Frontal cortex (tissue), 4 donors: ENCODE results near the gene FNIP2. TPM values are rescaled to one million over a fixed set of nuclear protein-coding genes. Genes with fewer than 3 reads are reported as not detected.

Experiments
- DNase-seq, 2 donors: peaks; one replicate each; pipeline ENCODE4 v3.0.0; 2012; ENCODE audit warnings: low spot score in 2 of 2
- FAIRE-seq: peaks from 2 replicates; lab custom pipeline; 2012; peaks lifted over from hg19 to GRCh38; lab: Jason Lieb, UNC
- total RNA-seq: library from RNA; depleted of rRNA; stranded (reverse); fragments of >200 nt; gene quantifications from one replicate; pipeline ENCODE4 v1.2.3, GENCODE V29; 2014
- donor health status: control.
- donor health status: control.
- donor health status: control.

Gene FNIP2
- total RNA-seq, 1 donor from 2014 or later: 63.2 TPM

GRCh38 chr4:158810487-158811215, 41.8 kb downstream of the FNIP2 start:
- FAIRE-seq: no peak
- peak in 1 of 2 donors; percentile 35 for DNase-seq

GRCh38 chr4:158811216-158811540, 42.4 kb downstream of the FNIP2 start:
- FAIRE-seq (no peak), DNase-seq (no peak)

DNA sequence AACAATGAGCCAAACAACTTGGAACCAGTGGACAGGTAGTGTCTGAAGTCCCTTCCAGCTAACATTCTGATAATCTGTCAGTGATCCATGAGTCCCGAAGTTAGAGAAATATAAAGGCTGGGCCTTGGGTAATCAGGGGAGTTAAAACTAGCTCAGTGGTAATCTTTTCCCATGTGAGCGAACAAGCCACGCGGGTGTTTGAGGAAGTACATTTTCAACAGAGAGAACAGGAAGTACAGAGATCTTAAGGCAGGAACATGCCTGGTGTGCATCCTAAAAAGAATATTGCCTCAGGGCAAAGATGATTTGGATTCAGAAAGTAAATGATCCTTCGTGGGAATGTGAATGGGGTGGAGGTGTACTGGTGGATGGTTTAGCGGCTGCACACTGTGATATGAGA, 42.9 kb downstream of the FNIP2 start:
- DNase-seq (no peak), FAIRE-seq (no peak)

- DNase-seq (no peak), FAIRE-seq (no peak)
Observed at GRCh38 chr4:158812133-158812532, 43.3 kb downstream of the FNIP2 start.

DNA sequence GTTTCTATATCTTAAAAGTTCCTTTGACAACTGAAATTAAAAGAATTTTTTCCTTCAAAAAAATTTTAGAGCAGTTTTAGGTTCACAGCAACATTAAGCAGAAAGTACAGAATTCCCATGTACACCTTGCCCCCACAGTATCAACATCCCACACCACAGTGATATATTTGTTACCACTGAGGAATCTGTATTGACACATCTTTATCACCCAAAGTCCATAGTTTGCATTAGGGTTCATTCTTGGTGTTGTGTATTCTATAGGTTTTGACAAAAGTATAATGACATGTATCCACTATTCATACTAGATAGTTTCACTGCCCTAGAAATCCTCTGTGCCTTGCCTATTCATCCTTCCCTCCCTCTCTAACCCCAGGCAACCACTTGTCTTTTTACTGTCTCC, 43.7 kb downstream of the FNIP2 start:
- DNase-seq (no peak), FAIRE-seq (no peak)

GRCh38 chr4:158813113-158813512, 44.3 kb downstream of the FNIP2 start:
- DNase-seq (no peak), FAIRE-seq (no peak)

GRCh38 chr4:158814207-158814606, 45.4 kb downstream of the FNIP2 start:
- DNase-seq: no peak
- FAIRE-seq: no peak

GRCh38 chr4:158814636-158815330, 46.0 kb downstream of the FNIP2 start:
- DNase-seq: no peak
- FAIRE-seq: no peak

DNA sequence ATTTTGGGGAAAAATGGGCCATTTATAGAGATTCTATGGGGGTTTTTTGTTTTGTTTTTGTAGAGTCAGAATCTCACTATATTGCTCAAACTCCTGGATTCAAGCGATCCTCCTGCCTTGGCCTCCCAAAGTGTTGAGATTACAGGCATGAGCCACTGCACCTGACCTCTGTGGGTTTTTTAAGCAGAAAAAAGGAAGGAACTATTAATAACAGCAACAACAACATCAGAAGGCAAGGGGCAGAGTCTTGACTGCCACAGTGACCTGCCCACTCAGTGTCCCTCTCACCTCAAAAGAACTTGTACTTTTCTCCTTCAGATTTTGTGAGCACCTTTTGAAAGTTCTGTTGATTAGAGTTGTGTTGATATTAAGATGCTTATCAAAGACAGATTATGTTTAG, 48.1 kb downstream of the FNIP2 start:
- DNase-seq (no peak), FAIRE-seq (no peak)

GRCh38 chr4:158817562-158818296, 48.9 kb downstream of the FNIP2 start:
- FAIRE-seq: no peak
- no peak for DNase-seq

DNA sequence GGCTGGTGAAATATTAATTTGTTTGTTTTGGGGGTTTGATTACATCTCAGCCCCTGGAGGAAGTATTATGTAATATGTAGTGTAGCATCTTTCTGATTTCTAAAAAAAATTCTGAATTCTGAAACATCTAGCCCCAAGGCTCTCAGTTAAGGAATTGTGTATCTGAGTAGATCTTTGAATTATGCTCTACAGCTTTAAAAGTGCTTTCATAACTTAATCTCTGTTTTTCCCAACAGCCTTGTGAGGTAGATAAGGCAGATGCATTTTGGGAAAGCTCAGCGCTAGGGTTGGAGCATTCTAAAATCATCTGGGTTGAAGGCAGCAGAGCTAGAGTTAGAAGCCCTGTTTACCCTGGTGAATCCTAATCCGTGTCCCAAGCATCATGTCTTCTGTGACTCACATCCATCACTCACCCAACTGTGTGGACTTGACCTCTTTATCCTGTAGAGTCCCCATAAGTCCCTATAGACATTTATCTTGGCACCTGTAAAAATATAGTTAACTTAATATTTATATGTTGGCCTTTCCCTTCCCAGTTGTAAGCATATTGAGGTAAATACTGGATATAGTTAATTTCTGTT, 49.8 kb downstream of the FNIP2 start:
- FAIRE-seq (no peak), DNase-seq (no peak)

DNA sequence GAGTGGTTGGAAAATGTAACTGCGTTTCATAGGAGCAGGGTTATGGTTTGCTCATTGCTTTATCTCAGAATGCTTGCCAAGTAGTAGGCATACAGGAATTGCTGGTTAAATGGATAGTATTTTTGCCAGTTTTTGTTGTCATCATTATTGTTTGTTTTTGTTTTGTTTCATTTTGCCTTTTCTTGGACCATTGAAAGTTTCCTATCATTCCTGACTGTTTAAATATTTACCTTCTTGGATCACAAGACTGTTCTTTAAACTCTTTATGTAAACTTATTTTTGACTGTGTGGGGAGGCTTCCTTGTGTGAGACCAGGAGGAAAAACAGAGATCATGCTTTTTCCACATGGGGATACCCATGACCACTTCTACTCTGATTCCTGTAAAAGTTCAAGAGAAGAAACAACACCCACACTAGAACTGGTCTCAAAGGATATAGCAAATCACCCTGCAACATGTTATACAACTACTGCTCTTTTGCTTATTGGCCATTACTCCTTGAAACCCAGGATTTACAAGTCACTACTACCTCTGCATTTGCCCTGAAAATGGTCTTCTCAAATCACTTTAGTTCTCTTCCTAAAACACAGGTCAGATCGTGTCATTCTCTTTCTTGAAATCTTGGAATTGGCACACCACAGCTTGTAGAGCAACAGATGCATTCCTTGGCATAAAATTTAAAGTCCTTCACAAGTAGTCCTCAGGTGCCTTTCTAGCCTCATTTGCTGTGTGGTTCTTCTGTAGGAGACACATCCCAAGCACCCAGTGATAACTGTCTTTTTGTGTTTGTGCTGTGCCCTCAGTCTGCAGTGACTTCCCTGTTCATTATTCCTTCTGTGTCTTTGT, 51.3 kb downstream of the FNIP2 start:
- no peak for DNase-seq
- no peak for FAIRE-seq

DNA sequence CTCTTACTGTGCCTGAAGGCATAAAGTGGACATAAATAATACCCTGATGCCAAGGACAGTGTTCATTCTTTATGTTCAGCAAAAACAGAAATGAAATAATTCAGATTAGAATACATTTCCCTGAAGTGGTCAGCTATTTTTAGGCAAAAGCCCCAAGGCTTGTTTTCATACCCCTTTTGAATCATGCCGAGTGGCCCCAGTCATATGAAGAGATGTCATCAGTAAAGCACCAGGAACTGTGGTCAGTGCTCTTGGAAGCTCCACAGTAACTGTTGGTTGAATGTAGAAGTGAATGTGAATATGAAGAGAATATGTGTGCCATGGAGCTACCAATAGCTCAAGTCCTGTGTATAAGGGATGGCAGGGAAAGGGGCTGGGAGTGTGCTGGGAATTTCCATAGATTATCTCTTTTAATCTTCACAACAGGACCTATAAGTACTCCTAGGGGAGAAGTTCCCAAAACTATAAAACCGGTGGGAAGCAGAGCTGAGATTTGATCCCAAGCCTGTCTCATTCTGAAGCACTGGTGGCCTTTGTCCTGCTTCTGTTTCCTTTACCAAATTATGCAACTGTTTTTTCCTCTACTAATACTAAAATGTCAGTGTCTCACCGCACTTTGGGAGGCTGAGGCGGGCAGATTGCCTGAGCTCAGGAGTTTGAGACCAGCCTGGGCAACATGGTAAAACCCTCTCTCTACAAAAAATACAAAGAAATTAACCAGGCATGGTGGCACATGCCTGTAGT, 52.6 kb downstream of the FNIP2 start:
- FAIRE-seq (no peak), DNase-seq (no peak)

GRCh38 chr4:158822348-158822747, 53.5 kb downstream of the FNIP2 start:
- DNase-seq: no peak

GRCh38 chr4:158823461-158823873, 54.6 kb downstream of the FNIP2 start:
- FAIRE-seq: no peak
- DNase-seq: no peak

More at GRCh38 chr4:158822348-158822747, 53.5 kb downstream of the FNIP2 start:
- FAIRE-seq: no peak

DNA sequence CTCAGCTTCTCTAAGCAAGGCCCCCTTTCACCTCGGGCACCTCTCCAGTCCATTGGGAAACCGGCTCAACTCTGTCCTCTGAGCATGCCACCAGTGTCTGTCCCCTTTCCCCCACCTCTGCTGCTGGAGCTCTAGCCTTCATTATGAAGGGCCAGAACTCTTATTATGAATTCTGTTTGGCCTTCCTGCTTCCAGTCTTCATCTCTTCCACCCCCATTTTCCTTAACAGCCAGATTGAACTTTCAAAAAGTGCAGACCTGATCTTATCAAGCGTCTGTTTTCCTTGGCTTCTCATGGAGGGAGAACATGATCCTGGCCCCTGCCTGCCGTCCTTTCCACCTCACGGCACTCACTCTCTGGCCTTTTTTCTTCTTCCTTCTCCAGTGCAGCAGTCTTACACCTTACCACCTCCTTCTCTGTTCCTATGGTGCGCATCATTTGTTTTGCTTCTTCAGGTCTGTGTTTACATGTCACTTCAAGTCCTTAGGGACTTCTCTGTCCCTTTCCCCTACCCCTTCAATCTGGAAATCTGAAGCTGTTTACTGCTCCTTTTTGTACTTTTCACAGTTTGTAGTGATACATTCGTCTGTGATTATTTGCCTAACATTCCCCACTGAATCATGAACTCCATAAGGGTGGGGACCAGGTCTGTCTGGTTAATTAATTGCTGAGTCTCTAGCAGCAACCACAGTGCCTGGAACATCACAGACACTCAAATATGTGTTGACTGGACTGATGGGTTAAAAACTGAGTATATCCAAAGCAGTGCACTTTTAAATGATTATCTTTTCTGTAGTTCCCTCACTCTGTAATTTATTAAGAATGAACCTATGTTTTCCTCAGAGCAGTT, 55.8 kb downstream of the FNIP2 start:
- DNase-seq (no peak), FAIRE-seq (no peak)

- FAIRE-seq (no peak), DNase-seq (no peak)
Observed at GRCh38 chr4:158825433-158826036, 56.7 kb downstream of the FNIP2 start.

DNA sequence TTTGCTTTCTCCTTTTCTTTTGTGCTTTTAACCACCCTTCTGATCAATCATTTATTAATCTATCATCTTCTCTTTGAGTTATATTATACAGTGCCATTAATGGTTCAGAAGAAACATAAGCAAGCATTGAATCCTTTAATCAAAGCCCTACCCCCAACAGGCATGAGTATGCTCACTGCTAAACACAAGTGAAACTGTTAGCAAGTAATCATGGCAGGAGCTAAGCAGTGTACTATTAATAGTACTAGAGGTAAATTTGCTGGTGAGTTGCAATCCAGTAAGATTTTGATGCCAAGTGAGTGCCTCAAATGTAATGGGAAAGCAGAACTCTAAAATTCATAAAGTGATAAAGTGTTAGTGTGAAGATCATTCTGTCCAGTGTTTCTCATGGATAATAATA, 57.2 kb downstream of the FNIP2 start:
- no peak for FAIRE-seq
- DNase-seq: no peak
